ENCODE measurements around the gene NUDT17.
"Not testable (repeated sequence)": the region's sequence is repeated elsewhere in the genome, so short reads cannot be mapped to it uniquely, and the experiment has no call there.

The NUDT17 gene

GRCh38 chr1:145845514-145846161 lies at the start of gene NUDT17:
Gene NUDT17 (plus strand): TSS chr1:145845630. CDS start chr1:145845641, 11 bp downstream.
- peak within 1 kb of the TSS; percentile 55 for H3K4me3 ChIP-seq (ENCODE audit: low read depth, low read length)
- DNase-seq (ENCODE audit: low read depth) = no peak

GRCh38 chr1:145796753-145797152 lies 48.7 kb upstream of the NUDT17 start:
- no peak for DNase-seq (ENCODE audit: low read depth)
- H3K4me3 ChIP-seq (ENCODE audit: low read depth, low read length) = no peak overlapping the region

GRCh38 chr1:145799806-145800205 lies 45.6 kb upstream of the NUDT17 start:
- H3K4me3 ChIP-seq (ENCODE audit: low read depth, low read length) = no peak overlapping the region
- DNase-seq (ENCODE audit: low read depth) = no peak

- no peak for DNase-seq (ENCODE audit: low read depth)
- no peak overlapping the region for H3K4me3 ChIP-seq (ENCODE audit: low read depth, low read length)
Observed at GRCh38 chr1:145804235-145805045, 41.0 kb upstream of the NUDT17 start.

GRCh38 chr1:145805057-145805456 lies 40.4 kb upstream of the NUDT17 start:
- no peak overlapping the region for H3K4me3 ChIP-seq (ENCODE audit: low read depth, low read length)
- peak; percentile 18 for DNase-seq (ENCODE audit: low read depth)

- no peak overlapping the region for H3K4me3 ChIP-seq (ENCODE audit: low read depth, low read length)
- DNase-seq (ENCODE audit: low read depth) = no peak
Observed at GRCh38 chr1:145806408-145806807, 39.0 kb upstream of the NUDT17 start.

- no peak overlapping the region for H3K4me3 ChIP-seq (ENCODE audit: low read depth, low read length)
- no peak for DNase-seq (ENCODE audit: low read depth)
Observed at GRCh38 chr1:145806844-145807243, 38.6 kb upstream of the NUDT17 start.

GRCh38 chr1:145812977-145813810 lies 32.2 kb upstream of the NUDT17 start:
- not testable (repeated sequence) for DNase-seq (ENCODE audit: low read depth)

GRCh38 chr1:145818095-145818494 lies 27.3 kb upstream of the NUDT17 start:
- not testable (repeated sequence) for H3K4me3 ChIP-seq (ENCODE audit: low read depth, low read length); DNase-seq (ENCODE audit: low read depth)

More at GRCh38 chr1:145812977-145813810, 32.2 kb upstream of the NUDT17 start:
- H3K4me3 ChIP-seq (ENCODE audit: low read depth, low read length) = not testable (repeated sequence)

- H3K4me3 ChIP-seq (ENCODE audit: low read depth, low read length) = peak overlapping the region; percentile 28
- not testable (repeated sequence) for DNase-seq (ENCODE audit: low read depth)
Observed at GRCh38 chr1:145822779-145823331, 22.6 kb upstream of the NUDT17 start.

GRCh38 chr1:145823565-145824498 lies 21.6 kb upstream of the NUDT17 start, which contains the start of the genes POLR3C and RNF115:
Gene POLR3C (plus strand): TSS chr1:145824200. CDS start chr1:145825777, 1,577 bp downstream.
Gene RNF115 (minus strand): TSS chr1:145824095. CDS start chr1:145823873, 222 bp downstream.
- DNase-seq (ENCODE audit: low read depth) = peak; percentile 77
- H3K4me3 ChIP-seq (ENCODE audit: low read depth, low read length) = peak within 1 kb of the TSS; percentile 96

- peak overlapping the region; percentile 96 for H3K4me3 ChIP-seq (ENCODE audit: low read depth, low read length)
- DNase-seq (ENCODE audit: low read depth) = no peak
Observed at GRCh38 chr1:145824499-145824842, 21.0 kb upstream of the NUDT17 start.

GRCh38 chr1:145826030-145826429 lies 19.4 kb upstream of the NUDT17 start:
- DNase-seq (ENCODE audit: low read depth) = no peak
- no peak overlapping the region for H3K4me3 ChIP-seq (ENCODE audit: low read depth, low read length)

GRCh38 chr1:145827966-145828365 lies 17.5 kb upstream of the NUDT17 start:
- H3K4me3 ChIP-seq (ENCODE audit: low read depth, low read length) = no peak overlapping the region
- DNase-seq (ENCODE audit: low read depth) = no peak

GRCh38 chr1:145828367-145829026 lies 16.9 kb upstream of the NUDT17 start:
- H3K4me3 ChIP-seq (ENCODE audit: low read depth, low read length) = no peak overlapping the region
- no peak for DNase-seq (ENCODE audit: low read depth)

- not testable (repeated sequence) for H3K4me3 ChIP-seq (ENCODE audit: low read depth, low read length); DNase-seq (ENCODE audit: low read depth)
Observed at GRCh38 chr1:145830810-145831209, 14.6 kb upstream of the NUDT17 start.

- DNase-seq (ENCODE audit: low read depth) = no peak
- no peak overlapping the region for H3K4me3 ChIP-seq (ENCODE audit: low read depth, low read length)
Observed at GRCh38 chr1:145837656-145838055, 7.8 kb upstream of the NUDT17 start.

GRCh38 chr1:145843031-145843430 lies 2.4 kb upstream of the NUDT17 start:
- H3K4me3 ChIP-seq (ENCODE audit: low read depth, low read length) = no peak overlapping the region
- no peak for DNase-seq (ENCODE audit: low read depth)

All from skeletal muscle cell (primary cell).